Pancreas (tissue), 10 donors: ENCODE results near the gene ITGA8. TPM values are rescaled to one million over a fixed set of nuclear protein-coding genes. Genes with fewer than 3 reads are reported as not detected.

ENCODE experiments used
- ATAC-seq, 4 donors: fragments of 200-7000 bp; cut with Tn5 transposase; one replicate each; pipeline versions ENCODE4 v1.8.0 to v1.9.1; 2020; ENCODE audit warnings: mild to moderate bottlenecking in 4 of 4, moderate library complexity in 4 of 4
- DNase-seq, 6 donors: peaks; one replicate each; pipeline ENCODE4 v3.0.0-alpha.2; 2020
- FAIRE-seq: peaks from 2 replicates; lab custom pipeline; 2012; peaks lifted over from hg19 to GRCh38; lab: Jason Lieb, UNC
- H3K27ac ChIP-seq, 4 donors: fragments of 200-600 bp; sonication (generic); 1 replicate in 3 of 4; 2 replicates in 1 of 4; pipeline versions ENCODE4 v1.5.0 to v1.8.0; 2020
- H3K27me3 ChIP-seq, 4 donors: fragments of 200-600 bp; one replicate each; pipeline ENCODE4 v1.8.0; 2021
- H3K36me3 ChIP-seq, 3 donors: fragments of 200-600 bp; sonication (generic) in 1 of 3; one replicate each; pipeline versions ENCODE4 v1.5.0 to v1.8.0; 2020 to 2021
- H3K4me1 ChIP-seq, 3 donors: fragments of 200-600 bp; one replicate each; pipeline ENCODE4 v1.8.0; 2021
- H3K4me3 ChIP-seq, 4 donors: fragments of 200-600 bp; sonication (generic) in 2 of 4; one replicate each; pipeline versions ENCODE4 v1.5.0 to v1.8.0; 2020 to 2021
- H3K9me3 ChIP-seq, 4 donors: fragments of 200-600 bp; one replicate each; pipeline ENCODE4 v1.8.0; 2021
- CTCF ChIP-seq, 4 donors: fragments of 200-600 bp; sonication (generic) in 3 of 4; IDR thresholded peaks; one replicate each; pipeline versions ENCODE4 v1.5.0 to v1.8.0; 2021; ENCODE audit warnings: antibody characterized with exemption in 4 of 4
- WGBS, 2 donors: extraction: QIAGEN DNeasy Blood & Tissue Kit; methylation state at CpG; one replicate each; pipeline ENCODE4 v1.1.7; 2013; 5-methylcytosine and 5-hydroxymethylcytosine counted together
- intact Hi-C, 3 donors: fragments of 100-400 bp; cut with DNase I; formaldehyde crosslinking; loops; one replicate each; pipeline versions ENCODE4 v1.11.1 to v1.14.2; 2022
- polyA plus RNA-seq, 2 donors: library from polyadenylated mRNA; stranded (reverse); fragments of 200-250 nt; gene quantifications; one replicate each; pipeline ENCODE4 v1.2.3, GENCODE V29; 2013
- total RNA-seq, 6 donors: library from RNA; stranded (reverse); fragmentation: NEBNext Ultra II Directional in 4 of 6; extraction: Animal tissue kit (Norgen Biotek cat#: 25700) in 4 of 6; gene quantifications; one replicate each; pipeline versions ENCODE4 v1.2.1 to v1.2.4, GENCODE V29; 2021 to 2023
- donor health status: healthy with polysubstance abuse.
- donor health status: DM: no; HTN: no; CAD: no; lungs with moderate emphysema.
- donor health status: DM: no; HTN: no; CAD: no.
- donor health status: control.
- donor health status: control.
- donor health status: Bipolar disorder and iron deficiency.
- donor health status: DM: yes; HTN: yes; CAD: no.
- donor health status: DM: no; HTN: no; CAD: no.
- donor health status: DM: no; HTN: no; CAD: no.
- donor health status: DM: yes; HTN: yes; CAD: no.

The ITGA8 gene
- total and polyA plus RNA-seq, 8 donors, result 0.12 to 1.1 (median 0.52) TPM

GRCh38 chr10:15620836-15621515 lies 98.7 kb downstream of the ITGA8 start:
- ATAC-seq, result no peak
- Histone ChIP-seq H3K27me3 (peaks cover 0 to 5% (median 0%) of the 10 kb centered on the region in 4 donors), H3K36me3 (no peaks in the 10 kb centered on the region), H3K27ac (no peak overlapping the region), H3K4me3 (no peak overlapping the region), H3K4me1 (no peaks in the 10 kb centered on the region), H3K9me3 (no peaks in the 10 kb centered on the region)
- TF ChIP-seq CTCF (IDR thresholded peaks at IDR 0.05), result no peak
- intact Hi-C loops, result no loop called here
- no peak for FAIRE-seq
- WGBS, 2 donors, result 32 to 45% methylated on average over 3 of the region's 3 CpGs
- DNase-seq, result no peak

- ATAC-seq (no peak), FAIRE-seq (no peak), DNase-seq (no peak)
- Histone ChIP-seq H3K4me3 (no peak overlapping the region), H3K4me1 (no peaks in the 10 kb centered on the region), H3K27ac (no peak overlapping the region), H3K9me3 (no peaks in the 10 kb centered on the region), H3K36me3 (no peaks in the 10 kb centered on the region), H3K27me3 (peaks cover 0 to 5% (median 0%) of the 10 kb centered on the region in 4 donors)
- intact Hi-C loops, result no loop called here
- TF ChIP-seq CTCF (IDR thresholded peaks at IDR 0.05), result no peak
- WGBS, 2 donors, result 70 to 80% methylated on average over 5 of the region's 5 CpGs
These were observed 99.4 kb downstream of the ITGA8 start for GRCh38 chr10:15620337-15620736.

GRCh38 chr10:15609246-15609645 lies 110.5 kb downstream of the ITGA8 start:
- no peak overlapping the region for H3K4me3 ChIP-seq
- ATAC-seq (no peak), DNase-seq (no peak), FAIRE-seq (no peak)
- no peak for TF ChIP-seq CTCF (IDR thresholded peaks at IDR 0.05)
- no peaks in the 10 kb centered on the region for H3K9me3 ChIP-seq
- H3K36me3 ChIP-seq, result no peaks in the 10 kb centered on the region
- intact Hi-C loops, result no loop called here
- WGBS, 2 donors, result 80 to 81% methylated on average over 2 of the region's 2 CpGs
- H3K27me3 ChIP-seq, result peaks cover 0 to 3% (median 0%) of the 10 kb centered on the region in 4 donors
- no peak overlapping the region for H3K27ac ChIP-seq
- H3K4me1 ChIP-seq, result no peaks in the 10 kb centered on the region

- H3K27ac ChIP-seq, result no peak overlapping the region
- H3K4me3 ChIP-seq, result no peak overlapping the region
- TF ChIP-seq CTCF (IDR thresholded peaks at IDR 0.05), result no peak
- 64 to 65% methylated on average over 4 of the region's 4 CpGs for WGBS, 2 donors
- no peaks in the 10 kb centered on the region for H3K36me3 ChIP-seq
- no peak for DNase-seq
- no peaks in the 10 kb centered on the region for H3K9me3 ChIP-seq
- intact Hi-C loops, result no loop called here
- FAIRE-seq, result no peak
- no peak for ATAC-seq
- no peaks in the 10 kb centered on the region for H3K4me1 ChIP-seq
- H3K27me3 ChIP-seq, result no peaks in the 10 kb centered on the region
These were observed 113.3 kb downstream of the ITGA8 start for GRCh38 chr10:15606377-15606776.

- ATAC-seq (no peak), FAIRE-seq (no peak), DNase-seq (no peak)
- Histone ChIP-seq H3K27me3 (no peaks in the 10 kb centered on the region), H3K36me3 (no peaks in the 10 kb centered on the region), H3K4me1 (no peaks in the 10 kb centered on the region), H3K9me3 (no peaks in the 10 kb centered on the region), H3K4me3 (no peak overlapping the region), H3K27ac (no peak overlapping the region)
- TF ChIP-seq CTCF (IDR thresholded peaks at IDR 0.05), result no peak
- intact Hi-C loops, result no loop called here
- WGBS, 2 donors, result 57 to 65% methylated on average over 6 of the region's 6 CpGs
These were observed 113.9 kb downstream of the ITGA8 start for GRCh38 chr10:15605740-15606369.
